ENCODE data around the gene EFCC1.

EFCC1 gene

GRCh38 chr3:128995737-128996136 is 5.4 kb upstream of the EFCC1 start:
- DNase-seq = no peak

DNA sequence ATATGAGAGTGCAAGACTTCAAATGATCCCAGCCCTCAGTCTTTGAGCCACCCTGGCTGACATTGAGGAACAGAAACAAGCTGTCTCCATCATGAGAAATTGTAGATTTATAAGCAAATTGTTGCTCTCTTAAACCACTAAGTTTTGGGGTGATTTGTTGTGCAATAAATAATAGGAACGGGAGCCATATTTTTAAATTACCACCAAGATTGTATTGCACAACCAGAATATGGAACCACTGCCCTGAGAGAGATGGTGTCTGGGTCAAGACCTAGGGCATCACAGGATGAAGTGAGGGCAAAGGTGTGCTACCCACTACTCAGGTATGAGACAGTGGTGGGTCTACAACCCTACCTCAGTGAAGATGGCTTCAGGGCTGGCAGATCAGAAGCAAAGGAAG is 4.9 kb upstream of the EFCC1 start:
- DNase-seq = no peak

GRCh38 chr3:128996726-128997125 is 4.4 kb upstream of the EFCC1 start:
- DNase-seq = no peak

DNA sequence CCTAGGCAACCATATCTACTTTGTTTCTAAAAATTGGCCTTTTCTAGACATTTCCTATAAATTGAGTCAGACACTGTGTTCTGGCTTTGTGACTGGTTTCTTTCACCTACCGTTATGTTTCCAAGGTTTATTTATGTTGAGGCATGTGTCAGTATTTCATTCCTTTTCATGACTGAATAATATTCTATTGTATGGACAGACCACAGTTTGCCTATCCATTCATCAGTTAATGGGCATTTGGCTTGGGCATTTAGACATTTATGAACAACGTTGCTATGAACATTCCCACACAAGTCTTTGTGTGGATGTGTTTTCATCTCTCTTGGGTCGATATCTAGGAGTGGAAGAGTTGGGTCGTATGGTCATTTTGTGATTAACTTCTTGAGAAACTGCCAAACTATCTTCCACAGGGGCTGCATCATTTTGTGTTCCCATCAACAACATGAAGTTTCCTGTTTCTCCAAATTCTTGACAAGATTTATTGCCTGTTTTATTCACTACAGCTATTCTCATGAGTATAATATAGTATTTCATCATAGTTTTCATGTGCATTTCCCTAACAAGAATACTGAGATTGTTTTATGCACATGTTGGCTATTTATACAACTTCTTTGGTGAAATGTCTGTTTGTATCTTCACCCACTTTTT is 3.5 kb upstream of the EFCC1 start:
- no peak for DNase-seq

GRCh38 chr3:128998561-128998960 is 2.5 kb upstream of the EFCC1 start:
- DNase-seq = no peak

DNA sequence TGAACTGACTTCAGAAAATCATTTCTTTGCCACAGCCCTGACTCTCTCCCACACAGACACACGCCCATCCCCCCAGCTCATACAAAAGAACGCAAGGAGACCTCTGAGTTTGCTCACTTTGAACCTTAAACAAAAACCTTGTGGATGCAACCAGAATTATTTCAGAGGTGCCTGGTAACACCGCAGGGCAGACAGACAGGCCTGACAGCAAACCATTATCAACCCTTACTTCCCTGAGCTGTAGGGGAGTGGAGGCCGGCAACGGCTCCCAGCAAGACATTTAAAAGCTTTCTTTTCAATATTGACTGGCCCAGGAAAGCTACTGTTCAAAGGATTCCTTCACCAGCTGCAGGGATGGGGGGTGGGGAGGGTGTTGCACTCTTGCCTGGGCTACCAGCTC is 2.0 kb upstream of the EFCC1 start:
- DNase-seq = no peak

GRCh38 chr3:129000742-129001100 is 383 bp upstream of the EFCC1 start:
- DNase-seq = no peak

DNA sequence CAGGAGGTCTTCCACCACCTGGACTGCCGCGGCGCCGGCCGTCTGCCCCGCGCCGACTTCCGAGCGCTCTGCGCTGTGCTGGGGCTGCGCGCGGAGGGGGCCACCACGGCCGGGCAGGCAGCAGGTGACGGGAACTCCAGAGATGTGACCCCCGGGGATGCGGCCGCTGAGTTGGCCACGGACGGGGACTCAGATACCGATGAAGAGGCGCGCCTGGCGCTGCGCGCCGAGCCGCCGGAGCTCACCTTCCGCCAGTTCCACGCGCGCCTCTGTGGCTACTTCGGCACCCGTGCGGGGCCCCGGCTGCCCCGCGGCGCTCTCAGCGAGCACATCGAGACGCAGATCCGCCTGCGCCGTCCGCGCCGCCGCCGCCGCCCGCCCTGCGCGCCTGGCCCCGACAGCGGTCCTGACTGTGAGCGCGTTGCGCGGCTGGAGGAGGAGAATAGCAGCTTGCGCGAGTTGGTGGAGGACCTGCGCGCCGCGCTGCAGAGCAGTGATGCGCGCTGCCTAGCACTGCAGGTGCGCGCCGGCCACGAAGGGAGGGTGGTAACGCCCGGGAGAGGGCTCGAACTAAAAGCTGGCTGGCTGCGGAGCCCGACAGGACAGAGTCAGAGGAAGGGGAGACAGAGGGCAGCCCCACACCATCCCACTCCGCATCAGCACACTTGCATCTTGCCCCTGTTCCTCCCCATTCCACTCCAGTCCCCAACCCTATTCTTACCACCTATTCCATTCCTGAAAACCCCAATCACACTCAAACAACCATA is 885 bp downstream of the EFCC1 start:
- DNase-seq = no peak

DNA sequence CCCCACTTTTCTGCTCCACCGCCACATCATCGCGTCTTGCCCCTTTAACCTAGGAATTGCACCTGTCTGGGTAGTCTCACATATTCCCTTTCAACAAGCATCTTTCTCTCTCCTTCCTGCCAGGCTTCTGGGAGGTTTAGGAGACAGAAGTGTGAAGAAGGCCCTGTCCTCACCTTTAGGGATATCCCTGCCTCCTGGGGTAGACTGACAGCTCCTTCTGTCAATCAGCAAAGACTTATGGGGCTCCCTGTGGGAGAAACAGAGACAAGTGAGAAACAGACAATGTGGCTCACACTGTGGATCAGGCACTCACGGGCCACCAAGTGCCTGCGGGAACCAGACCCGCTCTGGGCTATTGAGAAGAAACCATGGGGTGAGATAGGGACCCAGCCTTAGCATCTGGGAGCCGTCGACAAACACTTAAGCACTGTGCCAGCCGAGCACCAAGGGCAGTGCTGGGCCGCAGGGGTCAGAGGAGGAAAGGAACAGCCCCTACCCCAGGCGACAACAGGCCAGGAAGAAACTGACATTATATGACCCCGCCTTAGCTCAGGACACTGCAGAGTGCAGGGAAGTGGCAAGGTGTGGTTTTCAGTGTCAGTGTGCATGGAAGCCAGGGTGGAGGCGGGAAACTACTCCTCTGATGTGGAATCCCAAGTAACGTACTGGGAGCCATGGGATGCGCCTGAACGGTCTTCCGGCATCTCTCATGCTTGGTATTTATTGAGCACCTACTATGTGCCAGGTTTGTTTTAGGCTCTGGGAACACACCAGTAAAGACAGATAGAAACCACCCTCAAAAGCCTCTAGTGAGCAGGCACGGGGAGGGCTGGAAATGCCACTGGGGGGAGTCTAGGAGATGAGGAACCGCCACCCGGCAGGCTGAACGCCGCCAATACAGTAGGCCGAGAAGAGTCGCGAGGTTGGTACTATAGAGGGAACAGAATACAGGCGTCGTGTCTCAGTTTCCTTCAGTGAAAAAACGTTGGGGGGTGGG is 1.8 kb downstream of the EFCC1 start:
- DNase-seq = no peak

GRCh38 chr3:129003578-129004112 is 2.5 kb downstream of the EFCC1 start:
- peak; percentile 54 for DNase-seq

DNA sequence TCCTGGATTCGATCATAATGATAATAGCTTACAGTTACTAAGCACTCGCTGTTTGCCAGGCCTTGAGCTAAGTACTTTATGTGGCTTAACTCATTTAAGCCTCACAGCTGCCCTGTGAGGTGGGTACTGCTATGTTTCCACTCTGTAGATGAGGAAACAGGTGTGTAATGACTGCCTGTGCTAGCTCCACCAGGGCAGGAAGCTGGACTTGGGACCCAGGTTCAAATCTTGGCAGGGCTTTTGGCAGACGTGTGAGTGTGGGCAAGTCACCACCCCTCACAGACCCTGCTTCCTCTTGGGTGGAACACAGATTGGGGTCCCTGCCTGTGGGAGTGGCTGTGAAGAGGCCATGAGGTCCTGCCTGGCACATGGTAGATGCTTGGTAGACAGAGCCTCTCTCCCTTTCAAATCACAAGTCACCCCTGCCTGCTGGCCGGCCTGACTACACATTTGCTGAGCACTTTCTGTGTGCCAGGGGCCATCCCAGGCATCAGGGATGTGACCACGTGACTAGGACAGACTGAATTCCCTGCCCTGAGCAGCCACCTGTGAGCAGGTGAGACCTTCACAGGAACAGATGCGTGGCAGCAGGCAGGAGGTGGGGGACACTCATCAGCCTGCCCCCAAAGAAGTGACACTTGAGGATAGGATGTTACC is 3.7 kb downstream of the EFCC1 start:
- DNase-seq = no peak

GRCh38 chr3:129005526-129006303 is 4.6 kb downstream of the EFCC1 start:
- DNase-seq = no peak

- DNase-seq = no peak
Observed at GRCh38 chr3:129006864-129007263, 5.8 kb downstream of the EFCC1 start.

- DNase-seq = no peak
Observed at GRCh38 chr3:129007792-129008191, 6.7 kb downstream of the EFCC1 start.

- no peak for DNase-seq
Observed at GRCh38 chr3:129009266-129009665, 8.2 kb downstream of the EFCC1 start.

DNA sequence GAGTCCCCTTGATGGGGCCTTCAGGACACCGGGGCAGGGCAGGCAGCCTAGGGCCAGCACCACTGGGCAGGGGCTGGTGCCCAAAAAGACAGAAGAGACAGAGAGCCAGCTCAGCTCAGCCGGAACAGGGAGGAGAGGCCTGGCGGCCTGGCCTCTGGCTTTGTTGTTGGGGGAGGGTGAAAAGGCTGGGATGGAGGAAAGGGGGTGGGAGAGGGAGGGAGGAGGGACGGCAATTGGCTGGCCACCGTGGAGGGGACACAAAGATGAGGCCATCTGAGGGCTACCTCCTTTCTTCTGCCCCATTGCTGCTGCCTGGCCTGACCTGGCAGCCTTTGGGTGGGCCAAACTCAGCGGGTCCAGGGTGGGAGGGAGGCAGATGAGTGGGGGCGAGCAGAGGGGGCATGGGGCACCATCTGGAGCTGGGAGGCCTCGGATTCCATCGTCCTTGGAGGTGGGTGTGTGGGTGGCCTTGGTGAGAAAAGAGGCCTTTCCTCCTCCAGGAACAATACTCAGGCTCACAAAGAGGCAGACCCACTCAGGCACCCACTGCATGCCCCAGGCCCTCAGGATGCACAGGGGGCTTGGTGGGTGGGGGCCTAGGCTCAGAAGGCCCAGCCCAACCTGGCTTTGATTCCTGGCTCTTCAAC is 9.3 kb downstream of the EFCC1 start:
- no peak for DNase-seq

GRCh38 chr3:129013491-129013891 is 12.4 kb downstream of the EFCC1 start:
- DNase-seq = no peak

GRCh38 chr3:129014148-129014547 is 13.0 kb downstream of the EFCC1 start:
- DNase-seq = no peak

- DNase-seq = no peak
Observed at GRCh38 chr3:129014793-129015345, 13.8 kb downstream of the EFCC1 start.

- peak; percentile 45 for DNase-seq
Observed at GRCh38 chr3:129015388-129016105, 14.4 kb downstream of the EFCC1 start.
